K562 (cell line): ENCODE measurements around the gene PXK. TPM values are rescaled to one million over a fixed set of nuclear protein-coding genes. Genes with fewer than 3 reads are reported as not detected.

Source experiments
- ATF1 ChIP-seq, 2 experiments: fragments of 450-650 bp in 1 of 2; IDR thresholded peaks; 2 replicates each; pipeline ENCODE4 v1.6.1; 2016; ENCODE audit warnings: missing compliant biosample characterization in 1 of 2, missing genetic modification characterization in 1 of 2
- BACH1 ChIP-seq: fragments of 200-800 bp; sonication (Bioruptor generic); IDR thresholded peaks from 2 replicates; pipeline ENCODE4 v1.6.1; 2016; ENCODE audit warnings: missing genetic modification characterization, missing compliant biosample characterization
- BMI1 ChIP-seq: fragments of 150-350 bp; IDR thresholded peaks from 2 replicates; pipeline ENCODE4 v1.6.1; 2014; ENCODE audit warnings: low read length
- CBX1 ChIP-seq: sonication (generic); IDR thresholded peaks from 2 replicates; pipeline ENCODE4 v1.6.1; 2016; ENCODE audit warnings: antibody characterized with exemption, low read depth, mild to moderate bottlenecking
- DMBX1 ChIP-seq: fragments of 250-450 bp; sonication (Bioruptor Pico); IDR thresholded peaks from 2 replicates; pipeline ENCODE4 v1.8.0; 2022; ENCODE audit warnings: inconsistent platforms, mild to moderate bottlenecking, moderate library complexity, borderline replicate concordance
- EGR1 ChIP-seq: fragments of 450-650 bp; conservative IDR thresholded peaks from 2 replicates; pipeline ENCODE4 v1.6.1; 2017; ENCODE audit warnings: mild to moderate bottlenecking
- ELF2 ChIP-seq: fragments of 250-450 bp; sonication (Bioruptor Pico); IDR thresholded peaks from 2 replicates; pipeline ENCODE4 v1.5.0; 2021; ENCODE audit warnings: mild to moderate bottlenecking
- FOSL1 ChIP-seq: fragments of 200-800 bp; sonication (Bioruptor generic); conservative IDR thresholded peaks from 2 replicates; pipeline ENCODE4 v1.6.1; 2016; ENCODE audit warnings: missing genetic modification characterization, missing compliant biosample characterization
- GTF2F1 ChIP-seq: IDR thresholded peaks from 2 replicates; pipeline ENCODE4 v1.6.1; 2011; ENCODE audit warnings: low read depth, low read length, improper control_type of control experiment
- ILF3 ChIP-seq: fragments of 450-650 bp; IDR thresholded peaks from 2 replicates; pipeline ENCODE4 v1.6.1; 2018; ENCODE audit warnings: antibody characterized with exemption, mild to moderate bottlenecking, moderate library complexity, borderline replicate concordance
- KDM1A ChIP-seq, 2 experiments: fragments of 450-650 bp; IDR thresholded peaks; 2 replicates each; pipeline ENCODE4 v1.6.1; 2016; ENCODE audit warnings: mild to moderate bottlenecking in 2 of 2
- KDM4B ChIP-seq, 2 experiments: fragments of 450-650 bp in 1 of 2; sonication (generic) in 1 of 2; IDR thresholded peaks; 2 replicates each; pipeline ENCODE4 v1.6.1; 2016 to 2017; ENCODE audit warnings: borderline replicate concordance in 2 of 2, antibody characterized with exemption in 1 of 2, low read depth in 1 of 2, mild to moderate bottlenecking in 1 of 2
- KDM5B ChIP-seq: fragments of 200-600 bp; sonication (generic); IDR thresholded peaks from 2 replicates; pipeline ENCODE4 v1.6.1; 2012; ENCODE audit warnings: low read depth, mild to moderate bottlenecking, moderate library complexity, low read length, control low read depth, inconsistent platforms; ENCODE audit not compliant: insufficient replicate concordance
- L3MBTL2 ChIP-seq: fragments of 450-650 bp; IDR thresholded peaks from 2 replicates; pipeline ENCODE4 v1.6.1; 2016; ENCODE audit warnings: mild to moderate bottlenecking, moderate library complexity
- RBM25 ChIP-seq: fragments of 200-400 bp; formaldehyde crosslinking; IDR thresholded peaks from 2 replicates; pipeline ENCODE4 v1.6.1; 2018; ENCODE audit warnings: low read length, low read depth, moderate library complexity; ENCODE audit not compliant: severe bottlenecking
- SAP30 ChIP-seq: fragments of 200-600 bp; sonication (generic); IDR thresholded peaks from 2 replicates; pipeline ENCODE4 v1.6.1; 2012; ENCODE audit warnings: borderline replicate concordance, low read depth, mild to moderate bottlenecking, moderate library complexity, low read length, control low read depth, inconsistent platforms; ENCODE audit not compliant: insufficient read depth, poor library complexity, severe bottlenecking
- STAT5B ChIP-seq: fragments of 250-450 bp; sonication (Bioruptor Pico); IDR thresholded peaks from 2 replicates; pipeline ENCODE4 v1.8.0; 2021; ENCODE audit warnings: mild to moderate bottlenecking, inconsistent platforms
- TAF9B ChIP-seq: fragments of 450-650 bp; IDR thresholded peaks from 2 replicates; pipeline ENCODE4 v1.6.1; 2018; ENCODE audit warnings: mild to moderate bottlenecking; ENCODE audit not compliant: partially characterized antibody
- TEAD1 ChIP-seq, 2 experiments: fragments of 450-650 bp in 1 of 2; sonication (generic) in 1 of 2; formaldehyde crosslinking; IDR thresholded peaks; 2 replicates each; pipeline versions ENCODE4 v1.4.0 to v1.8.0; 2020 to 2022; ENCODE audit warnings: mild to moderate bottlenecking in 2 of 2, missing genetic modification reagents in 1 of 2
- XRCC5 ChIP-seq: fragments of 200-400 bp; formaldehyde crosslinking; IDR thresholded peaks from 2 replicates; pipeline ENCODE4 v1.6.1; 2017; ENCODE audit warnings: low read depth, mild to moderate bottlenecking, low read length
- ZNF134 ChIP-seq: fragments of 250-450 bp; sonication (Bioruptor Pico); conservative IDR thresholded peaks from 2 replicates; pipeline ENCODE4 v1.4.0; 2020
- ZNF165 ChIP-seq: fragments of 250-450 bp; sonication (Bioruptor Pico); IDR thresholded peaks from 2 replicates; pipeline ENCODE4 v1.4.0; 2020; ENCODE audit warnings: borderline replicate concordance
- ZNF324 ChIP-seq: fragments of 250-450 bp; sonication (Bioruptor Pico); IDR thresholded peaks from 2 replicates; pipeline ENCODE4 v1.4.0; 2020; ENCODE audit warnings: mild to moderate bottlenecking
- polyA plus RNA-seq, 8 experiments: library from polyadenylated mRNA; depleted of rRNA in 4 of 8; stranded (reverse) in 5 of 8; unstranded in 3 of 8; fragments of >200 nt; fragmentation: Nextera tagmentation in 2 of 8; fragmentation: Illumina TruSeq in 1 of 8; extraction: Ambion mirVana in 2 of 8; extraction: Trizol in 1 of 8; gene quantifications; 2 replicates each; pipeline versions ENCODE4 v1.2.1 to v1.2.3, GENCODE V29; 2011 to 2014; ENCODE audit warnings: inconsistent platforms in 1 of 8, missing spikeins in 1 of 8
- total RNA-seq, 7 experiments: library from RNA; depleted of rRNA in 6 of 7; stranded (reverse); fragments of >200 nt in 6 of 7; fragmentation: Illumina TruSeq in 2 of 7; extraction: Trizol in 2 of 7; gene quantifications; 2 replicates each; pipeline versions ENCODE4 v1.2.1 to v1.2.3, GENCODE V29; 2011 to 2021; ENCODE audit warnings: low replicate concordance in 1 of 7
- TF ChIP-seq, protein P1 (sequence below): fragments of 250-450 bp; sonication (Bioruptor Pico); IDR thresholded peaks from 2 replicates; pipeline ENCODE4 v1.4.0; 2020; ENCODE audit warnings: mild to moderate bottlenecking, moderate library complexity

PXK gene
- total and polyA plus RNA-seq, 9 of the 15 experiments (the other 6 are each of a cell fraction or from before 2014, with no cell fraction given): 3.3 to 19.9 (median 11.3) TPM

DNA sequence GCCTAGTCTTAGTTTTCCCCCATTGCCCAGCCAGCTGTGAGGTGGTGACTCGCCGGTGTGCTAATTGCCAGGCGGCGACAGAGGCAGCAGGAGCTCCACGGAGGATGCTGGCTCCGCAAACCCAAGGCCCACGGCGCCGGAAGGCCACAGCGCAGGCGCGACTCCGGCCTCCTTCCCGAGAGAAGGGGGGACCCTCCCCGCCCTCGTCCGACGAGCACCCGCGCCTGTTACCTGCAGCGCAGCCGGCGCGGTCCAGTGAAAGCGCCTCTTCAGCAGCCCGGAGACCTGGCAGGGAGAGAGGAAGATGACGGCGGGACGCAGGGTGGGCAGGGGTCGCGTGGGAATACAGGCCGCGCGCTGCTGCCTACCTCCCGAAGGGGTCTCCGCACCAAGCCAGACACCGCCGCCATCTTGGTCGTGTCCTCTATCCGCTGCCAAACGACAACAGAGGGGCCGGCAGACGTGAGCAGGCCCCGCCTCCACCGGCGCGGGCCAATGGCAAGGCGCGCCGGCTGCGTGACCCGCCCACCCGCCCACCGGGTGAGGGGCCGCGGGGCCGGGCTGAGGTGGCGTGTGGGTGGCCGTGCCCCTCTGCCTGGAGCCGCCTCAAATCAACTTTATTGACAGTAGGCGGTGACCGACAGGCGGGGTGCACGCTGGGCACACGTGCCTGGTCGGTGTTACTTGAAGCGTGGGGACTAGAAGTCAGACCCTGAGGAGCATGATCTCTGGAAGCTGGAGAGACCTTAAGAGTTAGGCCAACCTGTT is 100.9 kb downstream of the PXK start, which contains the start of gene PDHB (continued):
- TF ChIP-seq SAP30 (no peak), ATF1 (CRISPR knock-in tag; IDR thresholded peaks at IDR 0.05) (no peak), ATF1 (tag; IDR thresholded peaks at IDR 0.05) (peak; percentile 60; the same call in 1 of the 2 replicates), XRCC5 (no peak), KDM5B (peak; percentile 70), GTF2F1 (no peak), ILF3 (no peak), TAF9B (peak; percentile 79), ZNF134 (CRISPR knock-in tag) (no peak), ZNF324 (CRISPR knock-in tag) (no peak), CBX1 (0 out of 2 replicates have a peak, but pooled peaks have one; percentile 52), BMI1 (no peak), L3MBTL2 (peak; percentile 78), DMBX1 (CRISPR knock-in tag) (no peak), STAT5B (CRISPR knock-in tag) (no peak), BACH1 (tag) (no peak), FOSL1 (tag) (0 out of 2 replicates have a peak, but pooled peaks have one; percentile 24), ZNF165 (no peak), ELF2 (CRISPR knock-in tag) (no peak), TEAD1 (CRISPR knock-in tag; IDR thresholded peaks at IDR 0.05) (peak in 1 of 2 experiments; percentile 62; a peak in 1 of 4 replicates), EGR1 (peak; percentile 64), KDM1A (IDR thresholded peaks at IDR 0.05) (no peak), KDM4B (IDR thresholded peaks at IDR 0.05; ENCODE audit: borderline replicate concordance in 2 of 2, low read depth in 1 of 2) (peak in 1 of 2 experiments; percentile 69; a peak in 1 of 4 replicates), RBM25 (no peak)
- TF ChIP-seq, protein P1, sequence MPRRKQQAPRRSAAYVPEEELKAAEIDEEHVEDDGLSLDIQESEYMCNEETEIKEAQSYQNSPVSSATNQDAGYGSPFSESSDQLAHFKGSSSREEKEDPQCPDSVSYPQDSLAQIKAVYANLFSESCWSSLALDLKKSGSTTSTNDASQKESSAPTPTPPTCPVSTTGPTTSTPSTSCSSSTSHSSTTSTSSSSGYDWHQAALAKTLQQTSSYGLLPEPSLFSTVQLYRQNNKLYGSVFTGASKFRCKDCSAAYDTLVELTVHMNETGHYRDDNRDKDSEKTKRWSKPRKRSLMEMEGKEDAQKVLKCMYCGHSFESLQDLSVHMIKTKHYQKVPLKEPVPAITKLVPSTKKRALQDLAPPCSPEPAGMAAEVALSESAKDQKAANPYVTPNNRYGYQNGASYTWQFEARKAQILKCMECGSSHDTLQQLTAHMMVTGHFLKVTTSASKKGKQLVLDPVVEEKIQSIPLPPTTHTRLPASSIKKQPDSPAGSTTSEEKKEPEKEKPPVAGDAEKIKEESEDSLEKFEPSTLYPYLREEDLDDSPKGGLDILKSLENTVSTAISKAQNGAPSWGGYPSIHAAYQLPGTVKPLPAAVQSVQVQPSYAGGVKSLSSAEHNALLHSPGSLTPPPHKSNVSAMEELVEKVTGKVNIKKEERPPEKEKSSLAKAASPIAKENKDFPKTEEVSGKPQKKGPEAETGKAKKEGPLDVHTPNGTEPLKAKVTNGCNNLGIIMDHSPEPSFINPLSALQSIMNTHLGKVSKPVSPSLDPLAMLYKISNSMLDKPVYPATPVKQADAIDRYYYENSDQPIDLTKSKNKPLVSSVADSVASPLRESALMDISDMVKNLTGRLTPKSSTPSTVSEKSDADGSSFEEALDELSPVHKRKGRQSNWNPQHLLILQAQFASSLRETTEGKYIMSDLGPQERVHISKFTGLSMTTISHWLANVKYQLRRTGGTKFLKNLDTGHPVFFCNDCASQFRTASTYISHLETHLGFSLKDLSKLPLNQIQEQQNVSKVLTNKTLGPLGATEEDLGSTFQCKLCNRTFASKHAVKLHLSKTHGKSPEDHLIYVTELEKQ: no peak
